Measurements from ENCODE around the gene IL36RN. TPM values are rescaled to one million over a fixed set of nuclear protein-coding genes. Genes with fewer than 3 reads are reported as not detected.
"Not testable (repeated sequence)": the region's sequence is repeated elsewhere in the genome, so short reads cannot be mapped to it uniquely, and the experiment has no call there.

IL36RN gene
- total RNA-seq, 1 experiment from 2014 or later: not detected

DNA sequence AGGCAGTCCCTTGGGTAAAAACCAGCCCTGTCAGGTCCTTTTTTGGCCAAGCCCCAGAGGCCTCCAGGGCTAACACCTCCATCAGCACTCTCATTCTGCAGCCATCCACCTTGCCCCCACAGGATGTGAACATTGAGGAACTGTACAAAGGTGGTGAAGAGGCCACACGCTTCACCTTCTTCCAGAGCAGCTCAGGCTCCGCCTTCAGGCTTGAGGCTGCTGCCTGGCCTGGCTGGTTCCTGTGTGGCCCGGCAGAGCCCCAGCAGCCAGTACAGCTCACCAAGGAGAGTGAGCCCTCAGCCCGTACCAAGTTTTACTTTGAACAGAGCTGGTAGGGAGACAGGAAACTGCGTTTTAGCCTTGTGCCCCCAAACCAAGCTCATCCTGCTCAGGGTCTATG lies 16.0 kb downstream of the IL36RN start:
- no peak for DNase-seq (ENCODE audit: low read depth)

DNA sequence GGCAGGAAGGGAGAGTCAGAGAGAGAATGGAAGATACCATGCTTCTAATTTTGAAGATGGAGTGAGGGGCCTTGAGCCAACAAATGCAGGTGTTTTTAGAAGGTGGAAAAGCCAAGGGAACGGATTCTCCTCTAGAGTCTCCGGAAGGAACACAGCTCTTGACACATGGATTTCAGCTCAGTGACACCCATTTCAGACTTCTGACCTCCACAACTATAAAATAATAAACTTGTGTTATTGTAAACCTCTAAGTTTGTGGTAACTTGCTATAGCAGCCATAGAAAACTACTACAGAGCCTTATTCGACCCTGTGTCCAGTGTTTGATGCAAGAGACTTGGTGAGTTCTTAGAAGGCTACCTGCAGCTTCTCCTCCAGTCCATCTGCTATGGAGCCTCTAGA lies 16.6 kb downstream of the IL36RN start:
- no peak for DNase-seq (ENCODE audit: low read depth)

DNA sequence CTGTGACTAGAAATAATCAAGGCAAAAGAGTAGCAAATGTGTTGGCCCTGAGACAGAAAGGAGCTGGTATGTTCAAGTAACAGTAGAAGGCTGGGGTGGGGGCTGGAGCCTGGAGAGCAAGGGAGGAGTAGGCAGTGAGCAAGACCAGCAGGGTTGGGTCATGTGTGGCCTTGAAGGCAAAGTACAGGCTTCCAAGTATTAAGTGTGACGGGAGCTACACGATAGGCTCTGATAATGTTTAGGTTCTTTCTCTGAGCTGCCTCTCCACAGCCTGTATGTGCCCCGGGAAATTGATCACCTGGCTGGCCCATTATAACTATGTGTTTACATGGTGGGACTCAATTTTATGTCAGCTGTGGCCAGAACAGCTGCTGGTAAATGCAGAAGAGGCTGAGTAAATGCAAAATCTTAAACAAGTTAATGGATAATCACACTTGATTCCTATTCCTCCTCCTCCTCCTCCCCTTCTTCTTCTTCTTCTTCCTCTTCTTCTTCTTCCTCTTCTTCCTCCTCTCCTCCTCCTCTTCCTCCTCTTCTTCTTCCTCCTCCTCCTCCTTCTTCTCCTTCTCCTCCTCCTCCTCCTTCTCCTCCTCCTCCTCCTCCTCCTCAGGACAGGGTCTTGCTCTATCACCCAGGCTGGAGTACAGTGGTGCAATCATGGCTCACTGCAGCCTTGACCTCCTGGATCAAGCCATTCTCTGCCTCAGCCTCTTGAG lies 18.1 kb downstream of the IL36RN start:
- no peak for DNase-seq (ENCODE audit: low read depth)

DNA sequence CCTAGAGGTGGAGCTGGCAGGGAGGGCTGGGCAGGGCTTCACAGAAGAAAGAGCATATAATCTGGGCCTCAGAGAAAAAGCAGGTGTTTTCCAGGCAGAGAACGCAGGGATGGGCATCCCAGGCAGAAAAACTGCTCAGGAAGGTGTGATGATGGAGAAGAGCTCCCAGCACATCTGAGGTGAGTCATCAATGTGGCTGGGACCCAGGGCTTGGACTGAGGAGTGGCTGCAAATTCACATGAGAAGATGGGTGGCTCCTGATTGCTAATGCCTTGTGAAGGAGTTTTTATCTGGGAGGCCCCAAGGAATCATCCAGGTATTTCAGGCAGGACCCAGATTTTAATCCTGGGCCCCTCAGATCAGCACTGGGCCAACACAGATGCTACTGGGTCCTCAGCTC lies 18.9 kb downstream of the IL36RN start:
- DNase-seq (ENCODE audit: low read depth): peak; percentile 59

DNA sequence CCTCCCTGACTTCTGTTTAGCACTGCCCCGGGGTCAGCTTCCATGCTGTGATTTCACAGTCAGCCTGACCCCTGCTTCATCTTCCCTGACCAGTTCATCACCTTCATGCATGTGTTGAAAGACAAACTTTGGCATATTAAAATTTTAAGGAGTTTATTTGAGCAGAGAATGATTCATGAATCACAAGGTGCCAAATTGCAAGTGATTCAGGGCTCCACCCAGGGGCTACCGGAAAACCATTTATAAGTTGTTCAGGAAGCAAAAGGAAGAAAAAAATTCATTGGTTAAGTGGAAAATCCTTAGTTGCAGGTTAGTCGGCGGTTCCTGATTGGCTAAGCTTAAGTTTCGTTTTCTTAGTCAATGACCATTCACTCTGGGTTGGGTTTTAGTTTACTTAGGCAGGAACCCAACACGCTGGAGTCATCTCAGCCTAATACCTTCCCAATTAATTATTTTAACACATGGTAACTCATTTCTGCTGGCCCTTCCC lies 19.4 kb downstream of the IL36RN start:
- DNase-seq (ENCODE audit: low read depth): peak; percentile 64

DNA sequence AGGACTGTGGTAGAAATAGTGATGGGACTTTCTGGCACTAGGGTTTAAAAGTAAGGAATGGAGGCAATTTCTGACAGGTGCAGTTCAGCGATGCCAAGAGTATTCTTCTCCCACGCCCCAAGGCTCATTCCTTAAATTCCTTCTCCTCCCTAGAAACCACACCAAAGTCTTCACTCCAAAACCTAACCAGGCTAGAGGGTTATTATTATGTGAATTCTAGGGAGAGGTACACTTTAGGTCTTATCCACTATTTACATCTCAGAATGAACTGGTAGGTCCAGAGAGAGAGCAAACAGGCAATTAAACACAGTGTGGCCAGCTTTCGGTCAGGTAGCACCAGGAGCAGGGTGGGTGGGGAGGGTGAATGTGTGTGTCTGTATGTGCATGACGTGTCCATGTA lies 20.1 kb downstream of the IL36RN start:
- DNase-seq (ENCODE audit: low read depth): peak; percentile 49

DNA sequence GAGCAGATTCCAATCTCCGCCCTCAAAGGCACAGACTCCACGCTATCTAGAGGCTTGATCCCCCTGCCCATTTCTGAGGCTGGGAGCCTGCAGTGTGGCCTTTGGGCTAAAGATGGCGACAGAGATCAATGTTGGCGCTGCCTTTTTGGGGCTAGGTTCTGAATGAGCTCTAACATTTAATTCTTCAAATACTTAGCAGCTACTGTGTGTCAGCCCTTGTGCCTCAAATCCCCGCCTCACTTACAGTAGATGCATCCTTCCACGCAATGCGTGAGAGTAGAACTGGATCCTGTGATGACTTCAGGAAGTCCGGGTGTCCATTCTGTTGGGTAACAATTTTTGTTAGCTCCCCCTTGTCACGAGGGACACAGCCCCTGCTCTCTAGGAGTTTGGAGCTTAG lies 21.1 kb downstream of the IL36RN start:
- DNase-seq (ENCODE audit: low read depth): peak; percentile 41

DNA sequence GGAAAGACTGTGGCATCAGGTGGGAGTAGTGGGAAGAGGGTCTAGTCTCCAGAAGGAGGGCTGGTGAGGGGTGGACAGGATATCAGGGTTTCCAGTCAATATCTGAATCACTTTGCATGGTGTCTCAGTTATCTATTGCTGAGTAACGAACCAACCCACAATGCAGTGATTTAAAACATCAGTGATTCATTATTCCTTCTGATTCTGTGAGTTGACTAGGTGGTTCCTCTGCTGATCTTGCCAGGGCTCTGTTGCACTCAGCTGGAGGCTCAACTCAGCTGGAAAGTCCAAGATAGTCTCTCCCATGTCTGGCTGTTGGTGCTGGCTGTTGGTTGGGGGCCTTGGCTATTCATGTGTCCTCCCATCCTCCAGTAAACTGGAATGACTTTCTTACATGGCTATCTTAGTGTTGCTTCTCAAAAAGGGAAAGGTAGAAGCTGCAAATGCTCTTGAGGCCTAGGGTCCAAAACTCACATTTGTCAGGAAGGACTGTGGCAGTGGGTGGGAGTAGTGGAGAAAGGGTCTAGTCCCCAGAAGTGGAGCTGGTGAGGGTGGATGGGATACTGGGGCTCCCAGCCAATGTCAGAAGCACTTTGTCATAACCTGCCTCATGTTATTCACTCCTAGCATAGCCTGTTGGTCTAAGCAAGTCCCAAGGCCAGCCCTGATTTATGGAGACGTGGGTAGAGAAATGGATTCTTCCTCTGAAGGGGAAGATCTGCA lies 22.7 kb downstream of the IL36RN start:
- DNase-seq (ENCODE audit: low read depth): no peak

DNA sequence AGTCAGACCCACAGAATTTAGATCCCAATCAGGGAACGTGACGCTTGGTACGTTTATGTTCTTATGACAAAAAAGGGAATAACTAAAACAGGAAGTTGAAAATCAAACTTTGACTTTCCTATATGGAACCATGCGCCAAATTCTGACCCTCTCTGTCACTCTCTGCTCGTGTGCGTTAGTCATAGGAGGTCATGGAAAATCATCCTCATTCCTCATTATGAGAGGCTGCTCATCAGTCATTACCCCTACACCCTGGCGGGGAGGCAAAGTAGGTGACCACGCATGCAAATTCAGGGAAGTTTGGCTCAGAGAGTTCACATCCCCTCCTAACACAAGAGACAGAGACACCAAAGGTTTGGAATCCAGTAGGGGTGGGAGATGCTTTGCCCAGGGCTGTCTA lies 24.3 kb downstream of the IL36RN start:
- peak; percentile 16 for DNase-seq (ENCODE audit: low read depth)

DNA sequence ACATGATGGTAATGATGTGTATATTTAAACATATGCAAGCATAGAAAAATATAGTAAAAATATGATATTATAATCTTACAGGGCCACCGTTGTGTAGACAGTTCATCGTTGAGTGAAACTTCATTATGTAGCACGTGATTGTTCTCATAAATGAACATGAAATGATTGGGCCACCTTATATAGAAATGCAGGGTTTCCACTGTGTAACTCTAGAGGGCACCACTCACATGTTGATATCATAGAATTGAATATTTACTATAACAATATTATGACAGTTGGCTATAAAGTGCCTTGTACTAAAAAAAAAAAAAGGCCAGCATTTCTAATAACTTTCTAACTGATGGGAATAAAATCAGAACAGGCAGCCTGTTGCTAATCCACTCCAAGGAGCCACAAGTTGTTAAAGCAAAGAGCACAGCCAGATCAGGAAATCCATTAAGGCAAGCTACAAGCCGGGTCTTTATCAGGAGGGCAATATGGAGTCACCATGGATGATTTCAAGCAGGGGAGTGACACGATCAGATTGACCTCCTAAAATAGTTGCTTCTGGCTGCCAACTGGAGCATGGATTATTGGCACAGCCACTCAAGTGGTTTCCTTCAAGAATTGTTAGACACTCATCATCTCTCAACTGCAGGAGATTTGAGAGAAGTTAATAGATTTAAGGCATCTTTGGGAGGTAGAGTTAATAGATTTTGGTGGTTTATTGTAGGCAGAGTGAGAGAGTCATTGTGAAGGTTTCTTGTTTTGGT lies 25.4 kb downstream of the IL36RN start:
- DNase-seq (ENCODE audit: low read depth): peak; percentile 17

DNA sequence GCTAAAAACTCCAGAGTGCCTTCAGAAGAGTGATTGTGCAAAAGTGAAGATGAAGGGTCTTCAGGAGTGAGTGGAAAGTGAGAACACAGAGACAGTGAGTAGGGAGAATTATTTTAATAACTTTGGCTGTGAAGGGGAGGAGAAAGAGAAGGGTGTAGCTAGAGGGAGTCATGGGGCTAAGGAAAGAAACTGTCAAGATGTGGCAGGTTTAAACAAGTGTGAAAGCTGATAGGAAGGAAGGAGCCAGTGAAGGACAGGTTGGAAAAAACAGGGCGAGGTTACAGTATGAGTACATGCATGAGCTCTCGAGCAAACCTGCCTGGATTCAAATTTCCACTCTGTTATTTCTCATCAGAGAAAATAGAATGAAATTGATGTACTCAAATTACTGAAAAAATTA lies 26.5 kb downstream of the IL36RN start:
- no peak for DNase-seq (ENCODE audit: low read depth)

DNA sequence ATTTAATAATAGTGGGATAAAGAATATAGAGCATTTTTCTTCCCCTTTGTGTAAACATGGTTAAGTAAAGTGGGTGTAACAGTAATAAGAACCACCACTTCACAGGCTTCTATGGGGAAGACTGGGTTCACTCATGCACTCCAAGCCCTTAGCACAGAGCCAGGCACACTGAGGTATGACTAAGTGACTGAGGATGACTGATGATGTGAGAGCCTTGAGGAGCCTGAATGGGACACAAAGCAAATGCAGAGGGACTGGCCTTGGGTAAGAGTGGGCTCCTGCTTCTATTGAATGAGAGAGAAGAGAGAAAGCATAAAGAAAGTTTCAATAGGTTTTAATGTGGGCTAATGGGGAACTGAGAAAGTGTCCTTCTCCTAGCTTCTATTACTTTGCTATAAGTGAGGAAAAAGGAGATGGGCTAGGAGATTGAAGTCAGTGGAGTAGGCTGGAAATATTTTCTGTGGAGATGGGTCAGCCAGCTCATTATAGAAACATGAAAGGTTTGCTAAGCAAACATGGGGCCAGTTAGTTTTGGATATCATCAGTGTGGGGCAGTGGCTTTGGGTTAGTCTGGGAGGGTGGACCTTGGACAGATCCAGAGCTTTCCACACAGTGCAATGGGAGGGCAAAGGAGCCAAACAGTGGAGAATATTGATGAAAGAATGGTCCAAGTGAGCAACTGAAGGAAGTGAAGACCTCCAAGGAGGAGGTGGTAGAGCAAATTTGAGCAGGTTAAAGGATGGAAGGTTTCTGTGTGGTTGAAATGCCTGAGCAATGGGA lies 29.4 kb downstream of the IL36RN start:
- no peak for DNase-seq (ENCODE audit: low read depth)

DNA sequence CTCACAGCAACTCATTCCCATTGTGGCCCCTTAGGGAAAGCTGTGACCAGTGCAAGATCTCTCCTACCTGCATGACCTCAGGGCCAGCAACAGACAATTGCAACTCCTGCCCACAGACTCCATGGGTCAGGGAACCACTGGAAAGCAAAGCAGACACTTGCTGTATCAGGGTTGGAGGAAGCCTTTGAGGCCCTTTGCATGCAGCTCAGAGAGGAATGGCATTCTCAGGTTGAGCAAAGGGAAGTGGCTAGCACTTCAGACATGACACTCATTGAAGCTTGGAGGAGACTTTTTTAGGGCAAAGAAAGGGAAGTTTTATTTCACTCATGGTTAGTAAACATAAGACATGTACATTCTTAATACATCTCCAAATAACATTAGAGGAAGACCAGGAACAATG lies 30.9 kb downstream of the IL36RN start:
- DNase-seq (ENCODE audit: low read depth): no peak

DNA sequence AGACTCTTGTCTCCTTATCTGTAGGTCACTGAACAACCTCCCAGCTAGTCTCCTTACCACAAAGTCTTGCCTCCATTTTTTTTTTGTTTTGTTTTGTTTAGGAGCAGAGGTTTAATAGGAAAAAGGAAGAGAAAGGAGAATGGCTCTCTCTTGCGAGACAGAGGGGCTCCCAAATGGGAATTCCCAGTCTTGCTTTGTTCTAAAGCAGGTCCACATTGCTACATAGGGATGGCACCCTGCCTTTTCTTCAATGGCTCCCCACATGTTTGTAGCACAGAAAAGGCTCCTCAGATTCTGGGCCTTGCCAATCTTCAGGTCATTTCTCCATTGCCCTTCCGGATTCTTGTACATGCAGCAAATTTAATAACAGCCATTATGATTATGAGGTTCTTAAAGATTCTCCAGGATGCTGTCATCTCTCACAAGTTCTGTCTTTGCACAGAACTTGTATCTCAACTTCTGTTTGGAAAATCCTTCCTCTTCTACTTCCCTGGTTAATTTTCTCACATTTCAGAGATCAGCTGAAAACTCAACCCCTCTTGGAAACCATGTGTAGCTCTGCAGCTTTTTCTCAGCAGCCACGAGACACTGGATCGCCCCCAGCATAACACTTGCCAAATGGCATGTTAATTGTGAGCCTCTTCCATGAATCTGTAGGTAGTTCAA lies 32.4 kb downstream of the IL36RN start:
- DNase-seq (ENCODE audit: low read depth): no peak

DNA sequence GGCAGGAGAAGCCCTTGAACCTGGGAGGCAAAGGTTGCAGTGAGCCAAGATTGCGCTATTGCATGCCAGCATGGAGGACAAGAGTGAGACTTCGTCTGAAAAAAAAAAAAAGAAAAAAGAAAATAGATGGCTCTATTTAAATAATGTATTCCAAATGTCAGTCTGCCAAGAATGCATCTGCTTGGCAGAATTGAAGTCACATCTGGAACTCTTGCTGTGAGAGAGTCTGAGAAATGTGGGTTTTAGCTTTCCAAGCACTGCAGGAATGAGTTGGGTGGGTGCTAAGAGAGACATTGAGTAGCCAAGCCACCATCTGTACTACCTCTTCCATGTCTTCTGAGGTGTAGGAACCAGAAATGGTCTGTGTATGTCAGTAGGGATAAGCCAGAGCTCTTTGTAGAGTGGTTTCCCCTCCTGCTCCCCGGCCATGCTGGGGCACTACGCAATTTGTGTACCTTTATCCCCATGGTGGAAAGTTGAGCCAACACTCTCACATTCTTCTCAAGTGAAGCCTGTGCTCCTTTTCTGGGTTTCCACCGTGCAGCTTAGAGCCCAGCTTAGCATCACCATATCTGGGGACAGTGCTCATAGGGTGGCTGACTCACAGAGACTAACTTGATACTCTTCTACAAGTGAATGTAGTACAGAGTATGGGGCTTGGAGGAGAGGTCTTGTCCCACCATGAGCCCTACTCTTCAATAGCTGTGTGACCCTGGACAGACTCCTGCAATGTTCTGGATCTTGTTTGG lies 34.0 kb downstream of the IL36RN start:
- no peak for DNase-seq (ENCODE audit: low read depth)

DNA sequence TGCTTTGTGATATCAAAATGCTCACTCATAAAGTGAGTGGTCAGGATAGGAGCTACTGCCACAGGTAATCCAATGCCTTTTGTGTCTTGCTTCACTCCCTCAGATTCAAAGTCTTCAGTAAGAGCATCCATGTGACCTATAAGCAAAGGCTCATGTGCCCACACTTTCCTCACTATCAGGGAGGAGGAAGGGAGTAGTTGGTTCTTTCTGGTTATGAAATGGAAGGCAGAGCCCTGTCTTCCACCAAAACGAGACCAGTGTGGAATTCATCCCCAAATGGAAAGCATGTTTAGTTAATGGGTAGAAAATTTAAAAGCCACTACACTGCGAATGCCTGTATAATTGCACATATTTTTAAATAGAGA lies 34.6 kb downstream of the IL36RN start:
- no peak for DNase-seq (ENCODE audit: low read depth)

DNA sequence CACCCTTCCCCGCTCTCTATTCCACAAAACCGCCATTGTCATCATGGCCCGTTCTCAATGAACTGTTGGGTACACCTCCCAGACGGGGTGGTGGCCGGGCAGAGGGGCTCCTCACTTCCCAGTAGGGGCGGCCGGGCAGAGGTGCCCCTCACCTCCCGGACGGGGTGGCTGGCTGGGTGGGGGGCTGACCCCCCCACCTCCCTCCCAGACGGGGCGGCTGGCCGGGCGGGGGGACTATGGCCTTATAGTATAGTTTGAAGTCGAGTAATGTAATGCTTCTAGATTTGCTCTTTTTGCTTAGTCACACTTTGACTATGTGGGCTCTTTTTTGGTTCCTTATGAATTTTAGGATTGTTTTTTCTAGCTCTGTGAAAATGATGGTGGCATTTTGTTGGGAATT lies 37.3 kb downstream of the IL36RN start:
- not testable (repeated sequence) for DNase-seq (ENCODE audit: low read depth)

DNA sequence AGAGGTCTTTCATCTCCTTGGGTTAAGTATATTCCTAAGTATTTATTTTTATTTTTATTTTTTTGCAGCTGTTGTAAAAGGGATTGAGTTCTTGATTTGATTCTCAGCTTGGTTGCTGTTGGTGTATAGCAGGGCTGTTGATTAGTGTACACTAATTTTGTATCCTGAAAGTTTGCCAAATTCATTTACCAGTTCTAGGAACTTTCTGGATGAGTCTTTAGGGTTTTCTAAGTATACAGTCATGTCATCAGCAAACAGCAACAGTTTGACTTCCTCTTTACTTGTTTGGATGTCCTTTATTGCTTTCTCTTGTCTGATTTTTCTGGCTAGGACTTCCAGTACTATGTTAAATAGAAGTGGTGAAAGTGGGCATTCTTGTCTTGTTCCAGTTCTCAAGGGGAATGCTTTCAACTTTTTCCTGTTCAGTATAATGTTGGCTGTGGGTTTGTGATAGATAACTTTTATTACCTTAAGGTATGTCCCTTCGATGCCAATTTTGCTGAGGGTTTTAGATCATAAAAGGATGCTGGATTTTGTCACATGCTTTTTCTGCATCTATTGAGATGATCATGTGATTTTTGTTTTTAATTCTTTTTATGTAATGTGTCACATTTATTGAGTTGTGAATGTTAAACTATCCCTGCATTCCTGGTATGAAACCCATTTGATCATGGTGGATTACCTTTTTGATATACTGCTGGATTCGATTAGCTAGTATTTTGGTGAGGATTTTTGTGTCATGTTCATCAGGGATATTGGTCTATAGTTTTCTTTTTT lies 38.0 kb downstream of the IL36RN start:
- not testable (repeated sequence) for DNase-seq (ENCODE audit: low read depth)

DNA sequence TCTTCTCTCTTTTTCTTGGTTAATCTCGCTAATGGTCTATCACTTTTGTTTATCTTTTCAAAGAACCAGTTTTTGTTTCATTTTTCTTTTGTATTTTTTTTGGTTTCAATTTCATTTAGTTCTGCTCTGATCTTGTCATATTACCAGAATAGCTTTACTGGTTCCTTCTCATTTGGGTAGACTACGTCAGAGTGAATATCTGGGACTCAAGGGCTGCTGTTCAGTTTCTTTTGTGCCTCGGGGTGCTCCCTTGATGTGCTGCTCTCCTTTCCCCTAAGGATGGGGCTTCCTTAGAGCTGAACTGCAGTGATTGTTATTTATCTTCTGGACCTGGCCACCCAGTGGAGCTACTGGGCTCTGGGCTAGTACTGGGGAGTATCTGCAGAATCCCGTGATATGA lies 39.0 kb downstream of the IL36RN start:
- no peak for DNase-seq (ENCODE audit: low read depth)

DNA sequence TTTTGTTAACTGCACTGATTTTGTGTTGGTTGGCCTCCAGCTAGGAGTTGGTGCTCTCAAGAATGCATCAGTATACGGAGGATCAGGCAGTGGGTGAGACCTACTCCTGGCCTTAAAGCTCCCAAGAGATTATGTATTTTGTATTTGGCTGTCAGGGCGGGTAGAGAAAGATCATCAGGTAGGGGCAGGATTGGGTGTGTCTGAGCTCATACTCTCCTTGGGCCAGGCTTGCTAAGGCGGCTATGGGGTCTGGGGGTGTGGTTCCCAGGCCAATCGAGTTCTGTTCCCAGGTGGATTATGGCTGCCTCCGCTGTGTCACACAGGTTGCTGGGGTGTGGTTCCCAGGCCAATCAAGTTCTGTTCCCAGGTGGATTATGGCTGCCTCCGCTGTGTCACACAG lies 39.5 kb downstream of the IL36RN start:
- no peak for DNase-seq (ENCODE audit: low read depth)
